C4-2B (cell line): Measurements from ENCODE around the gene SLC25A36.
"Not testable (repeated sequence)": the region's sequence is repeated elsewhere in the genome, so short reads cannot be mapped to it uniquely, and the experiment has no call there.

ENCODE experiments used
- H3K27ac ChIP-seq: fragments of 450-650 bp; 2 replicates; pipeline ENCODE4 v1.5.1; 2017
- CTCF ChIP-seq: fragments of 450-650 bp; conservative IDR thresholded peaks from 2 replicates; pipeline ENCODE4 v1.5.1; 2017; ENCODE audit warnings: mild to moderate bottlenecking
- ZFX ChIP-seq: fragments of 450-650 bp; IDR thresholded peaks from 2 replicates; pipeline ENCODE4 v1.6.1; 2017

Gene SLC25A36

DNA sequence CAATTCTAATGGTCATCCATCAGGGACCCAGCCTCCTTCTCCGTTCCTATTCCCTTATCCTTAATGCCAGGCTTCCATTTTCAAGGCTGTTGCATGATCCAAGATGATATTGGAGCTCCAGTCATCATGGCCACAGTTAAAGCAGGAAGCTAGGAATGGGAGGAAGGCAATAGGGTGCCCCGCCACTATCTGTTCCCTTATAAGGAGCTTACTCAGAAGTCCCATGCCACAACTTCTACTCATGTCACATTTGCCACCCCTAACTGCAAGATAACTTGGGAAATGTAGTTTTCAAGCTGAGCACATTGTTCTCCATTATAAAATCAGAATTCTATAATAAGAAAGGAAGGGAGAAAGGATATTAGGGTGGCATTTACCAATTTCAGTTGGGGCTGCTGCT, 70.9 kb downstream of the SLC25A36 start:
- H3K27ac ChIP-seq: no peak overlapping the region
- TF ChIP-seq CTCF: no peak
- no peak for TF ChIP-seq ZFX

GRCh38 chr3:141015481-141015880, 73.8 kb downstream of the SLC25A36 start:
- H3K27ac ChIP-seq: no peak overlapping the region
- TF ChIP-seq CTCF (no peak), ZFX (no peak)

GRCh38 chr3:141017366-141018322, 76.0 kb downstream of the SLC25A36 start:
- H3K27ac ChIP-seq: not testable (repeated sequence)

DNA sequence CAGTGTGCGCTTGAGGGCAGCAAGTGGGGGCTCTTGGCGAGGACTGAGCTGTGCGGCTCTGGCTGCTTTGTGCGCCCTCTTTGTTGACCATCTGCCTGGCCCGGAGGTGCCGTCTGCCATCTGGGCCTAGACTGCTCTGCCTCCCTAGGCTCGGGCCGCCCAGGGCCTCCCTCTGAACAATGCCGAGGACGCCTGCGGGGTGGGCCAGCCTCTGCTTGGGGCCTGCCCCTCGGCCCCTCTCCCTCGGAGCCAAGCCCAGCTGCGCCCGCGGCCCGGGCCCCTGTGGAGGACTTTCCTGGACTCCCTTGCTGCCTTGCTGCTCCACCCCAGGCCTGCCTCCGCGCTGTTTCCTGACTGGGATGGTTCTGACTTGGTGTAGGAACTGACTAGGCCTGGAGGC, 77.6 kb downstream of the SLC25A36 start:
- H3K27ac ChIP-seq: no peak overlapping the region
- TF ChIP-seq ZFX (no peak), CTCF (no peak)

DNA sequence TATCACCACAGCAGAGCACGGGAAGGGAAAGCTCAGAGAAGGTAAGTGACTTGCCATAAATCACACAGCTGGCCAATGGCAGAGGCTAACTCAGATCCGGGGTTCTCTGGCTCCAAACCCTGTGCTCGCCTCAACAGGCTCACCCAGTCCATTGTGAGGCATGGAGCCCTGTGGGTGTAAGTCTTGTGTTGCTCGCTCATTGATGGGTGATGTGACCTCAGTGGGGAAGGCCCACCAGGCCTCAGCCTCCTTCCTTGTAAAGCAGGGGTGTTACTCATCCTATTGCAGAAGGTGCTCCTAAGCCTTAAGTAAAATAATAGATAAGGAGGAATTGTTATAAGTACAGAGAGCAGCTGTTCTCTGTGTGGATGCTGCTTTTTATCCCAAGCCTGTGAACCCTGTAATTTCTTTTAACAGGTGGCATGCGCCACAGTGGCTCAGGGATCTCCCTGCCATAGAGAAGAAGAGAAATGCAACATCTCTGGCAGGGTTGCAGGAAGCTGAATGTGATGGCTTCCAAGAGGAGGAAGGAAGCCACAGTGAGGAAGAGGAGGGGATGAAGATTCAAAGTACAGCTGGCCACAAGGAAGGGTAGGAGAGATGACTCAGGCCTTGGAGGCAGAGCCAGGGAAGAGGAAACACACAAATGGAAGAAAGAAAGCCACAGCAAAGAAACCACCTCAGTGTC, 78.7 kb downstream of the SLC25A36 start:
- no peak for TF ChIP-seq CTCF
- no peak for TF ChIP-seq ZFX

DNA sequence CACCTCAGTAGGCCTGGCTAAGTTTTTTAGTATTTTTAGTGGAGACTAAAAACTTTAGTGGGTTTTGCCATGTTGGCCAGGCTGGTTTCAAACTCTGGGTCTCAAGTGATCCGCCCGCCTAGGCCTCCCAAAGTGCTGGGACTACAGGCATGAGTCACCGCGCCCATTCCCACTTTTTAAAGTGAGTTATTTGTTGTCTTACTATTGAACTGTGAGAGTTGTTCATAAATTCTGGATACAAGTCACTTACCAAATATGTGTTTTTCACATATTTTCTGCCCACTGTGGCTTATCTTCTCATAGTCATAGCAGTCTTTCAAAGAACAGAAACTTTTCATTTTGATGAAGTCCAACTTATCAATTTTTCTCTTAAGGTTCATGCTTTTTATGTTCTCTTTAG, 79.6 kb downstream of the SLC25A36 start:
- TF ChIP-seq ZFX (no peak), CTCF (no peak)
- no peak overlapping the region for H3K27ac ChIP-seq

More for the DNA sequence above, 78.7 kb downstream of the SLC25A36 start:
- no peak overlapping the region for H3K27ac ChIP-seq
